ENCODE results near the gene AQP10. TPM values are rescaled to one million over a fixed set of nuclear protein-coding genes. Genes with fewer than 3 reads are reported as not detected.

AQP10 gene
- total RNA-seq, 6 donors from 2014 or later, result 0.15 to 2.1 (median 0.45) TPM

DNA sequence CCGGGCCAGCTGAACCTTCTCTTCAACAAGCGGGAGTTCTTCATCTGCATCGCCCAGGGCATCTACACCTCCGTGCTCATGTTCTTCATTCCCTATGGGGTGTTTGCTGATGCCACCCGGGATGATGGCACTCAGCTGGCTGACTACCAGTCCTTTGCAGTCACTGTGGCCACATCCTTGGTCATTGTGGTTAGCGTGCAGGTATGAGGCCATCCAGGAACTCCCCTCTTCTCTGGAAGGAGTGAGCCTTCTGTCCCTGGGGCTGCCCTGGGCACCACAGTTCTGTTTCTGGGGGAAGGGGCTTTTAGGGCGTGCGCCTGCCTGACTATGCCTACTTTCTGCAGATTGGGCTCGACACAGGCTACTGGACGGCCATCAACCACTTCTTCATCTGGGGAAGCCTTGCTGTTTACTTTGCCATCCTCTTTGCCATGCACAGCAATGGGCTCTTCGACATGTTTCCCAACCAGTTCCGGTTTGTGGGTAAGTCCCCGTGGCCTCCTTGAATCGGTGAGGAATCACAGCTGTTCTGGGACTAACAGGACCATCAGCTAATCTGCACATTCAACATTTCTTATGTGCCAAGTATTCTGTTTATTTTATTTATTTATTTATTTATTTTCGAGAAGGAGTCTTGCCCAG is 25.5 kb downstream of the AQP10 start:
- no peak for DNase-seq
- no peaks in the 10 kb centered on the region for H3K27me3 ChIP-seq
- peaks cover 2 to 22% (median 9%) of the 10 kb centered on the region in 4 donors for H3K4me1 ChIP-seq
- no peak for TF ChIP-seq POLR2A (IDR thresholded peaks at IDR 0.05)
- no peak for TF ChIP-seq POLR2AphosphoS5 (IDR thresholded peaks at IDR 0.05)
- no peak for TF ChIP-seq EP300 (IDR thresholded peaks at IDR 0.05)
- TF ChIP-seq, protein P1, sequence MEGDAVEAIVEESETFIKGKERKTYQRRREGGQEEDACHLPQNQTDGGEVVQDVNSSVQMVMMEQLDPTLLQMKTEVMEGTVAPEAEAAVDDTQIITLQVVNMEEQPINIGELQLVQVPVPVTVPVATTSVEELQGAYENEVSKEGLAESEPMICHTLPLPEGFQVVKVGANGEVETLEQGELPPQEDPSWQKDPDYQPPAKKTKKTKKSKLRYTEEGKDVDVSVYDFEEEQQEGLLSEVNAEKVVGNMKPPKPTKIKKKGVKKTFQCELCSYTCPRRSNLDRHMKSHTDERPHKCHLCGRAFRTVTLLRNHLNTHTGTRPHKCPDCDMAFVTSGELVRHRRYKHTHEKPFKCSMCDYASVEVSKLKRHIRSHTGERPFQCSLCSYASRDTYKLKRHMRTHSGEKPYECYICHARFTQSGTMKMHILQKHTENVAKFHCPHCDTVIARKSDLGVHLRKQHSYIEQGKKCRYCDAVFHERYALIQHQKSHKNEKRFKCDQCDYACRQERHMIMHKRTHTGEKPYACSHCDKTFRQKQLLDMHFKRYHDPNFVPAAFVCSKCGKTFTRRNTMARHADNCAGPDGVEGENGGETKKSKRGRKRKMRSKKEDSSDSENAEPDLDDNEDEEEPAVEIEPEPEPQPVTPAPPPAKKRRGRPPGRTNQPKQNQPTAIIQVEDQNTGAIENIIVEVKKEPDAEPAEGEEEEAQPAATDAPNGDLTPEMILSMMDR (IDR thresholded peaks at IDR 0.05), result no peak
- peaks cover 4 to 79% (median 50%) of the 10 kb centered on the region in 4 donors for H3K36me3 ChIP-seq
- no peak for ATAC-seq (ENCODE audit: low FRiP score in 2 of 2)
- H3K4me3 ChIP-seq, result no peak overlapping the region
- peak overlapping the region in 2 of 4 donors; percentile 8 to 19 for H3K27ac ChIP-seq
- H3K9me3 ChIP-seq, result no peaks in the 10 kb centered on the region
- WGBS, 2 donors, result 83 to 91% methylated on average over 15 of the region's 15 CpGs

DNA sequence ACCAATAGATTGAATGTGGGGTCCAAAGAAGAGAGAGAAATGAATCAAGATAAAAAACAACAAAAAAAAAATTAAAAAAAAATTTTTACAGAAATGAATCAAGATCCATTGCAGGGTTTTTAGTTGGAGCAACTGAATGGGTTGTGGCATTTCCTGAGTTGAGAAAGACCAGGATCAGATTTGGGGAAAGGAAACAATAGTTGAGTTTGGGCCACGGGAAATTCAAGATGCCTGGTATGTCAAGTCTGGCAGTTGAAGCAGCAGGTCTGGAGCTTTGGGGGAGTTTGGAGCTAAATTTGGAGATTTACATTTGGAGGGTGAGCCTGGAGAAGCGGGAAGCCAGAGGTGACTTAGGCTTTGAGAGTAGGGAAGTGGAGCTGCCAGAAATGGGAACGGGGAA is 27.1 kb downstream of the AQP10 start:
- H3K27ac ChIP-seq, result peak overlapping the region in 1 of 4 donors; percentile 11
- no peak for ATAC-seq (ENCODE audit: low FRiP score in 2 of 2)
- TF ChIP-seq EP300 (IDR thresholded peaks at IDR 0.05) (no peak), POLR2A (IDR thresholded peaks at IDR 0.05) (no peak), POLR2AphosphoS5 (IDR thresholded peaks at IDR 0.05) (no peak)
- TF ChIP-seq, protein P1 (IDR thresholded peaks at IDR 0.05), result no peak
- H3K27me3 ChIP-seq, result no peaks in the 10 kb centered on the region
- H3K9me3 ChIP-seq, result no peaks in the 10 kb centered on the region
- no peak overlapping the region for H3K4me3 ChIP-seq
- H3K4me1 ChIP-seq, result peaks cover 14 to 28% (median 18%) of the 10 kb centered on the region in 4 donors
- H3K36me3 ChIP-seq, result peaks cover 4 to 64% (median 44%) of the 10 kb centered on the region in 4 donors
- no peak for DNase-seq
- WGBS, 2 donors, result 73 to 86% methylated on average over 3 of the region's 3 CpGs

DNA sequence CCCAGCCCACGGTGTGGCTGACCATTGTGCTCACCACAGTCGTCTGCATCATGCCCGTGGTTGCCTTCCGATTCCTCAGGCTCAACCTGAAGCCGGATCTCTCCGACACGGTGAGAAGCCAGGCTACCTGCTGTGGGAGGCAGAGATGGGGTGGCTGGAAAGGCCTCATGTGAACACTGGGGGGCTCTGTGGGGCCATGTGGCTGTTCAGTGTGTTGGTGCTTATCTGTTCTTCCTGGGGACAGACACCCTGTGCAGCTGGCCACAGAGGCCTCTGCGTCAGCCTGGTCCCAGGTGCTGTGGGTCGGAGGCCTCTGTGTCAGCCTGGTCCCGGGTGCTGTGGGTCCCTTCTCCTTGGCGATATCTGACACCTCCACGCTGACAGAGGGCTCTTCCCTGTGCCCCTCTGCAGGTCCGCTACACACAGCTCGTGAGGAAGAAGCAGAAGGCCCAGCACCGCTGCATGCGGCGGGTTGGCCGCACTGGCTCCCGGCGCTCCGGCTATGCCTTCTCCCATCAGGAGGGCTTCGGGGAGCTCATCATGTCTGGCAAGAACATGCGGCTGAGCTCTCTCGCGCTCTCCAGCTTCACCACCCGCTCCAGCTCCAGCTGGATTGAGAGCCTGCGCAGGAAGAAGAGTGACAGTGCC is 27.7 kb downstream of the AQP10 start:
- H3K36me3 ChIP-seq, result peaks cover 4 to 58% (median 40%) of the 10 kb centered on the region in 4 donors
- peak in 1 of 2 donors; percentile 73 for DNase-seq

DNA sequence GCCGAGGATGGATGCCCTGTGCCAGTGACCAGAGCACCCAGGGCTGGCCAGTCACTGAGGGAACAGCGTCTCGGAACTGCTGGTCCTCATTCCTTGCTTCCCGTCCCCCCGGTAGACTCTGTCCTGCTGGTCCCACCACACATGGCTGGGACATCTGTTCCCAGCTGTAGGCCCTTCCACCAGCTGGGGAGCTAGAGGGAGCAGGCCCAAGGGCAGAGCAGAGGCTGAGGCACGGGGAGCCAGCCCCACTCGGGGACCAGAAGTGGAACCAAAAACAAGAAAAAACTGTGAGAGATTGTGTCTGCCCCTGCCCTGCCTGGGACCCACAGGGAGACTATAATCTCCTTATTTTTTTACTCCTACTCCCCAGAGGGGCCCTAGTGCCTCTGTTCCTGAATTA is 28.2 kb downstream of the AQP10 start:
- no peak for ATAC-seq (ENCODE audit: low FRiP score in 2 of 2)
- peaks cover 4 to 52% (median 35%) of the 10 kb centered on the region in 4 donors for H3K36me3 ChIP-seq

More for the DNA sequence above, 27.7 kb downstream of the AQP10 start:
- Histone ChIP-seq H3K27me3 (no peaks in the 10 kb centered on the region), H3K4me3 (no peak overlapping the region), H3K9me3 (no peaks in the 10 kb centered on the region), H3K27ac (peak overlapping the region in 2 of 4 donors; percentile 11 to 52), H3K4me1 (peaks cover 20 to 33% (median 24%) of the 10 kb centered on the region in 4 donors)
- TF ChIP-seq EP300 (IDR thresholded peaks at IDR 0.05) (no peak), POLR2AphosphoS5 (IDR thresholded peaks at IDR 0.05) (no peak)
- 95% methylated on average over 24 to 27 of the region's 27 CpGs for WGBS, 2 donors
- no peak for ATAC-seq (ENCODE audit: low FRiP score in 2 of 2)

DNA sequence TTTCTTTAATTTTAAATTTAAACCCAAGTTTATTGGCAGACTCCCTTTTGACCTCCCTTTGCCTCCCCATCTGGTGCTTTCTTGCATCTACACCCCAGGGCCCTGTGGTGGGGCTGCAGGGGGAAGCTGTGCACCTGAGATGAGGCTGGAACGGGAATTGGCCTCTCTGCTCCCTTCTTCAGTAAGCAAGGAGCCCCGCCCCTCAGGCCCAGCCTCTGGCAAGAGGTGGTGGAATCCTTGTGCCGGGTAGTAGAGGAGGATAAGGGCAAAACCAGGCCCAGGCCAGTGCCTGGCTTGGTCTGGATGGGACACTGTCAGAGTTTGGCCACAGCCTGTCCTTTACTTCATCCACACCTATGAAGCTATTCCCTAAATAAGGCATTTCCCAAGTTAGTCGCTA is 29.5 kb downstream of the AQP10 start:
- Histone ChIP-seq H3K27me3 (no peaks in the 10 kb centered on the region), H3K36me3 (peaks cover 0 to 39% (median 25%) of the 10 kb centered on the region in 4 donors), H3K4me1 (peaks cover 29 to 39% (median 34%) of the 10 kb centered on the region in 4 donors), H3K9me3 (no peaks in the 10 kb centered on the region), H3K27ac (no peak overlapping the region), H3K4me3 (no peak overlapping the region)
- no peak for TF ChIP-seq POLR2A (IDR thresholded peaks at IDR 0.05)
- TF ChIP-seq EP300 (IDR thresholded peaks at IDR 0.05), result no peak
- no peak for TF ChIP-seq POLR2AphosphoS5 (IDR thresholded peaks at IDR 0.05)
- TF ChIP-seq, protein P1 (IDR thresholded peaks at IDR 0.05), result no peak
- DNase-seq, result no peak
- ATAC-seq (ENCODE audit: low FRiP score in 2 of 2), result no peak
- 76 to 81% methylated on average over 4 of the region's 4 CpGs for WGBS, 2 donors

More for the DNA sequence above, 28.2 kb downstream of the AQP10 start:
- TF ChIP-seq POLR2A (IDR thresholded peaks at IDR 0.05), result no peak
- TF ChIP-seq EP300 (IDR thresholded peaks at IDR 0.05), result no peak
- TF ChIP-seq, protein P1 (IDR thresholded peaks at IDR 0.05), result no peak
- TF ChIP-seq POLR2AphosphoS5 (IDR thresholded peaks at IDR 0.05), result no peak
- no peaks in the 10 kb centered on the region for H3K27me3 ChIP-seq
- H3K4me1 ChIP-seq, result peaks cover 24 to 39% (median 29%) of the 10 kb centered on the region in 4 donors
- peak overlapping the region in 1 of 4 donors; percentile 52 for H3K27ac ChIP-seq
- no peaks in the 10 kb centered on the region for H3K9me3 ChIP-seq
- no peak for DNase-seq
- H3K4me3 ChIP-seq, result no peak overlapping the region
- 81 to 84% methylated on average over 3 to 7 of the region's 7 CpGs for WGBS, 2 donors
